ENCODE measurements around the gene AGPS. TPM values are rescaled to one million over a fixed set of nuclear protein-coding genes. Genes with fewer than 3 reads are reported as not detected.

The AGPS gene
- total RNA-seq, 6 experiments from 2014 or later: 36.0 to 47.6 (median 43.1) TPM

GRCh38 chr2:177460973-177461585 is 68.5 kb downstream of the AGPS start:
- no peak for TF ChIP-seq CTCF (IDR thresholded peaks at IDR 0.05)
- DNase-seq: no peak
- H3K27me3 Mint-ChIP-seq (ENCODE audit: insufficient read depth): no peaks in the 10 kb centered on the region
- no peaks in the 10 kb centered on the region for H3K9me3 Mint-ChIP-seq
- no peaks in the 10 kb centered on the region for H3K4me1 Mint-ChIP-seq (ENCODE audit: low read depth)
- peaks cover 36% of the 10 kb centered on the region for H3K36me3 Mint-ChIP-seq (ENCODE audit: low read depth)
- no peak overlapping the region for H3K4me3 Mint-ChIP-seq
- H3K27ac Mint-ChIP-seq: no peak overlapping the region

DNA sequence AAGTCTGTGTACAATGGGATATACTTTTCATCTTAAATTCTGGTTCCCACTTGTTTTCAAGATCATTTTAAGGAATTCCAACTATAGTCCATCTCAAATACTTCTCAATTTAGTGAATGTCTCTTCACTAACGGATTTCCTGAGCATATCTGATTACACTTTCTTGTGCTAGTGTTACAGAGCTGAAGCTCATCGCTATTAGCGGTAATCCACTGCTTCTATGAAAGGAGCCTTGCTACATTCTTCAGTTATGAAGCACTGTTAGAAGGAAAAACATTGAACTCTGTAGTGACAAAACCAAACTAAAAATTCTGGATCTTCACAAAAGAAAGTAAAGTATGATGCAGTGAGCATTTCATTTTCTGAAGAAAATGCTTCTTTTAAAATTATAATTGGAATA is 72.0 kb downstream of the AGPS start:
- TF ChIP-seq CTCF (IDR thresholded peaks at IDR 0.05): no peak
- H3K4me1 Mint-ChIP-seq (ENCODE audit: low read depth): peaks cover 18% of the 10 kb centered on the region
- peaks cover 20% of the 10 kb centered on the region for H3K36me3 Mint-ChIP-seq (ENCODE audit: low read depth)
- DNase-seq: peak; percentile 38
- no peak overlapping the region for H3K4me3 Mint-ChIP-seq
- H3K27me3 Mint-ChIP-seq (ENCODE audit: insufficient read depth): no peaks in the 10 kb centered on the region
- H3K9me3 Mint-ChIP-seq: no peaks in the 10 kb centered on the region
- H3K27ac Mint-ChIP-seq: no peak overlapping the region

DNA sequence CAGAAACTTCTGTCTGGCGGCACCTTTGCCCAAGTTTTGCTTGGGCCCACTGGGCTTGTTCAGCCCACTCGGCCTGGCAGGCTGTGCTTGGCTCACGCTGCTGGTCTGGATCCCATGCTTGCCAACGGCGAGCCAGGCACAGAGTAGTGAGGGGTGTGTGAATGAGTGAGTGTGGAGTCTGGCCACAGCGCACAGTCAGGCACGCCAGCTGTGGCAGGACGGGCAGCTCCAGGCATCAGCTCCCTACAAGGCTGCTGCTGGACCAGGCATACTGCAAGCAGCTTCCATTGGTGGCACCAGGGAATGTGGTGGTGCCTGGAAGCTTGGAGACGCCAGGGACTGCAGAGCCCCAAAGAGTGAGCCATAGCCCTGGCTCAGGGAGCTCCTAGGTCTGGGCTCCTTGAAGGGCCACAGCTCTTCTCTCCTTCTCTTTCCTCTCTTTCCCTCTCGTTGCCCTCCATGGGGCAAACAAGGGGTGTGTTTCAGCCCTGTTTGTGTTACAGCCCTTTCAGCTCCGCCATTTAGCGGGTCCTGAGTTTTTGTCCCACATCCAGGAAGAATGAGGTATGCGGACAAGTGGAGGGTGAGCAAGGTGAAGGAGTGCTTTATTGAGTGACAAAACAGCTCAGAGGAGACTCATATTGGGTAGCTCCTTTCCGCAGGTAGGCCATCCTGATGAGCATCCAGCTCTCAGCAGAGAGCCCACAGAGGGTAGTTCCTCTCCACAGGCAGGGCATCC is 73.0 kb downstream of the AGPS start:
- no peaks in the 10 kb centered on the region for H3K27me3 Mint-ChIP-seq (ENCODE audit: insufficient read depth)
- H3K4me1 Mint-ChIP-seq (ENCODE audit: low read depth): peaks cover 18% of the 10 kb centered on the region
- H3K4me3 Mint-ChIP-seq: no peak overlapping the region
- TF ChIP-seq CTCF (IDR thresholded peaks at IDR 0.05): no peak
- no peak overlapping the region for H3K27ac Mint-ChIP-seq
- no peak for DNase-seq
- no peaks in the 10 kb centered on the region for H3K9me3 Mint-ChIP-seq
- peaks cover 27% of the 10 kb centered on the region for H3K36me3 Mint-ChIP-seq (ENCODE audit: low read depth)

- DNase-seq: no peak
- Mint-ChIP-seq H3K9me3 (peaks cover 4% of the 10 kb centered on the region), H3K27me3 (ENCODE audit: insufficient read depth) (no peaks in the 10 kb centered on the region), H3K4me3 (no peak overlapping the region), H3K4me1 (ENCODE audit: low read depth) (peaks cover 26% of the 10 kb centered on the region), H3K27ac (no peak overlapping the region), H3K36me3 (ENCODE audit: low read depth) (peaks cover 31% of the 10 kb centered on the region)
- TF ChIP-seq CTCF (IDR thresholded peaks at IDR 0.05): no peak
Measured at GRCh38 chr2:177466337-177467195, 74.0 kb downstream of the AGPS start.

GRCh38 chr2:177467646-177468045 is 75.1 kb downstream of the AGPS start:
- Mint-ChIP-seq H3K27me3 (ENCODE audit: insufficient read depth) (no peaks in the 10 kb centered on the region), H3K4me3 (peak overlapping the region; percentile 47), H3K9me3 (peaks cover 13% of the 10 kb centered on the region), H3K36me3 (ENCODE audit: low read depth) (peaks cover 39% of the 10 kb centered on the region), H3K4me1 (ENCODE audit: low read depth) (peaks cover 26% of the 10 kb centered on the region), H3K27ac (peak overlapping the region; percentile 22)
- peak; percentile 63 for DNase-seq
- TF ChIP-seq CTCF (IDR thresholded peaks at IDR 0.05): no peak

Measured in HFFc6 (cell line).